Endothelial cell of umbilical vein (primary cell): Measurements from ENCODE around the gene POU2AF1. TPM values are rescaled to one million over a fixed set of nuclear protein-coding genes. Genes with fewer than 3 reads are reported as not detected.

Experiments
- BruUV-seq: library from RNA; stranded (reverse); fragments of 400-500 nt; replicated peaks from 2 replicates; lab custom pipeline; 2021; lab: Mats Ljungman, UMichigan
- CTCF ChIA-PET: fragments of 300-600, 350-600 bp; sonication (Branson Sonifier 250); formaldehyde crosslinking; loops from one replicate; lab custom pipeline; 2021; ENCODE audit warnings: antibody characterized with exemption, inconsistent platforms; lab: Charles Lee
- POLR2A ChIA-PET: fragments of 300-600, 350-600 bp; sonication (Branson Sonifier 250); formaldehyde crosslinking; loops from one replicate; lab custom pipeline; 2021; ENCODE audit warnings: antibody characterized with exemption, inconsistent platforms; lab: Charles Lee
- DNase-seq: peaks from one replicate; pipeline ENCODE4 v3.0.0-alpha.2; 2011; ENCODE audit warnings: low read depth, low spot score
- FAIRE-seq: peaks from 2 replicates; lab custom pipeline; 2011; peaks lifted over from hg19 to GRCh38; lab: Jason Lieb, UNC
- H2AFZ ChIP-seq: 2 replicates; pipeline ENCODE4 v1.6.0; 2012; ENCODE audit warnings: low read depth, low read length, control low read depth, inconsistent platforms
- H3K27ac ChIP-seq: 2 replicates; pipeline ENCODE4 v1.5.1; 2011; ENCODE audit warnings: low read depth, mild to moderate bottlenecking, control low read depth, low read length, moderate library complexity; ENCODE audit not compliant: insufficient read depth
- H3K27me3 ChIP-seq, 2 experiments: 2 replicates each; pipeline versions ENCODE4 v1.6.0 to v1.6.1; 2011; ENCODE audit warnings: low read length in 2 of 2, mixed read lengths in 1 of 2; ENCODE audit not compliant: control insufficient read depth in 2 of 2, insufficient read depth in 2 of 2
- H3K36me3 ChIP-seq, 2 experiments: 2 replicates in 1 of 2; 3 replicates in 1 of 2; pipeline ENCODE4 v1.5.1; 2011; ENCODE audit warnings: low read length in 2 of 2, mild to moderate bottlenecking in 1 of 2, moderate library complexity in 1 of 2; ENCODE audit not compliant: control insufficient read depth in 2 of 2, insufficient read depth in 2 of 2; ENCODE audit errors: extremely low read depth in 1 of 2
- H3K4me1 ChIP-seq: 3 replicates; pipeline ENCODE4 v1.5.1; 2011; ENCODE audit warnings: mild to moderate bottlenecking, low read length; ENCODE audit not compliant: control insufficient read depth, insufficient read depth; ENCODE audit errors: extremely low read depth
- H3K4me2 ChIP-seq: 2 replicates; pipeline ENCODE4 v1.6.1; 2011; ENCODE audit warnings: low read length, control low read depth, mixed read lengths; ENCODE audit not compliant: insufficient read depth
- H3K4me3 ChIP-seq, 3 experiments: fragments of 200-600 bp in 1 of 3; sonication (generic), shearing (Covaris generic) in 1 of 3; replicated peaks in 1 of 3; 2 replicates each; pipeline ENCODE4 v1.5.1; 2011 to 2016; ENCODE audit warnings: control low read depth in 3 of 3, low read length in 3 of 3, mild to moderate bottlenecking in 2 of 3, inconsistent platforms in 1 of 3, low read depth in 1 of 3, moderate library complexity in 1 of 3; ENCODE audit not compliant: insufficient read depth in 1 of 3
- H3K79me2 ChIP-seq: 2 replicates; pipeline ENCODE4 v1.6.0; 2012; ENCODE audit warnings: low read length, inconsistent platforms; ENCODE audit not compliant: control insufficient read depth, insufficient read depth
- H3K9ac ChIP-seq: replicated peaks from 2 replicates; pipeline ENCODE3; 2011; ENCODE audit warnings: low read length, control low read depth; ENCODE audit not compliant: insufficient read depth; ENCODE audit errors: extremely low read depth
- H3K9me1 ChIP-seq: replicated peaks from 3 replicates; pipeline ENCODE4 v1.6.0; 2011; ENCODE audit warnings: mild to moderate bottlenecking, low read length; ENCODE audit not compliant: control insufficient read depth, insufficient read depth; ENCODE audit errors: extremely low read depth
- H3K9me3 ChIP-seq: replicated peaks from 2 replicates; pipeline ENCODE4 v1.5.1; 2012; ENCODE audit warnings: low read length, inconsistent platforms; ENCODE audit not compliant: control insufficient read depth, insufficient read depth
- H4K20me1 ChIP-seq: replicated peaks from 2 replicates; pipeline ENCODE3; 2011; ENCODE audit warnings: mild to moderate bottlenecking, low read length; ENCODE audit not compliant: control insufficient read depth, insufficient read depth; ENCODE audit errors: extremely low read depth
- CTCF ChIP-seq, 2 donors: IDR thresholded peaks; 1 replicate in 1 of 2; 2 replicates in 1 of 2; pipeline ENCODE4 v1.5.1; 2011; ENCODE audit warnings: low read length in 2 of 2, mild to moderate bottlenecking in 2 of 2, moderate library complexity in 2 of 2, control low read depth in 1 of 2, inconsistent platforms in 1 of 2, low read depth in 1 of 2; ENCODE audit not compliant: insufficient read depth in 1 of 2; ENCODE audit errors: extremely low read depth in 1 of 2
- EZH2 ChIP-seq: IDR thresholded peaks from 2 replicates; pipeline ENCODE4 v1.6.1; 2012; ENCODE audit warnings: borderline replicate concordance, low read depth, mild to moderate bottlenecking, moderate library complexity, low read length, inconsistent platforms; ENCODE audit not compliant: severe bottlenecking
- FOS ChIP-seq: IDR thresholded peaks from 2 replicates; pipeline ENCODE4 v1.6.1; 2011; ENCODE audit warnings: mild to moderate bottlenecking, low read length, moderate library complexity, borderline replicate concordance; ENCODE audit not compliant: insufficient read depth
- GATA2 ChIP-seq: IDR thresholded peaks from 2 replicates; pipeline ENCODE4 v1.7.0; 2011; ENCODE audit warnings: low read depth, mild to moderate bottlenecking, moderate library complexity, mixed read lengths, low read length; ENCODE audit not compliant: insufficient read length, insufficient read depth
- JUN ChIP-seq: IDR thresholded peaks from 2 replicates; pipeline ENCODE4 v1.6.1; 2011; ENCODE audit warnings: borderline replicate concordance, low read depth; ENCODE audit not compliant: insufficient read length, insufficient read depth
- MAX ChIP-seq: IDR thresholded peaks from 2 replicates; pipeline ENCODE4 v1.6.1; 2011; ENCODE audit not compliant: insufficient read depth, insufficient read length
- MYC ChIP-seq: IDR thresholded peaks from one replicate; pipeline ENCODE4 v1.6.1; 2011; ENCODE audit warnings: mild to moderate bottlenecking, low read depth, low read length
- POLR2A ChIP-seq: IDR thresholded peaks from 2 replicates; pipeline ENCODE4 v1.6.1; 2012; ENCODE audit warnings: low read depth, mild to moderate bottlenecking, control low read depth, low read length
- POLR2AphosphoS5 ChIP-seq: IDR thresholded peaks from 2 replicates; pipeline ENCODE4 v1.6.1; 2012; ENCODE audit warnings: low read depth, mild to moderate bottlenecking, control low read depth, low read length, moderate library complexity; ENCODE audit not compliant: insufficient read depth
- dilution Hi-C: fragments of 300-500 bp; cut with MboI; formaldehyde crosslinking; loops from one replicate; pipeline ENCODE4 v1.15.0; 2019; ENCODE audit warnings: low sequenced_read_pairs; ENCODE audit not compliant: extremely low pct_ligation_motif_present
- intact Hi-C: fragments of 100-400 bp; cut with micrococcal nuclease; formaldehyde crosslinking; loops from one replicate; pipeline ENCODE4 v1.10.0; 2022
- polyA plus RNA-seq, 4 experiments: library from polyadenylated mRNA; depleted of rRNA in 3 of 4; stranded (reverse) in 3 of 4; unstranded in 1 of 4; fragments of >200 nt; gene quantifications; 2 replicates each; pipeline versions ENCODE4 v1.2.1 to v1.2.3, GENCODE V29; 2011 to 2012; ENCODE audit warnings: missing spikeins in 1 of 4
- total RNA-seq: library from RNA; stranded (reverse); gene quantifications from 2 replicates; pipeline ENCODE4 v1.2.3, GENCODE V29; 2021

Gene POU2AF1
- total and polyA plus RNA-seq, 2 donors (not counting 3 experiments of a cell fraction or from before 2014, with no cell fraction given), result not detected

- no peak for TF ChIP-seq FOS
- TF ChIP-seq MYC, result no peak
- TF ChIP-seq EZH2, result no peak
- TF ChIP-seq JUN, result no peak
- TF ChIP-seq GATA2, result no peak
- no peak for TF ChIP-seq POLR2AphosphoS5
- no peak for TF ChIP-seq POLR2A
- TF ChIP-seq MAX, result no peak
- no peak for TF ChIP-seq CTCF (IDR thresholded peaks at IDR 0.05; ENCODE audit: extremely low read depth in 1 of 2, insufficient read depth in 1 of 2, low read depth in 1 of 2, low read length in 2 of 2)
- Histone ChIP-seq H3K4me3 (no peak overlapping the region), H2AFZ (no peak overlapping the region), H3K4me1 (no peaks in the 10 kb centered on the region), H3K4me2 (no peak overlapping the region), H3K27ac (no peak overlapping the region), H4K20me1 (no peaks in the 10 kb centered on the region), H3K36me3 (no peaks in the 10 kb centered on the region), H3K9me1 (no peaks in the 10 kb centered on the region), H3K9ac (no peak overlapping the region), H3K27me3 (no peaks in the 10 kb centered on the region), H3K9me3 (no peaks in the 10 kb centered on the region), H3K79me2 (no peaks in the 10 kb centered on the region)
- no TSS peak for BruUV-seq
- DNase-seq (no peak), FAIRE-seq (no peak)
- ChIA-PET CTCF (interaction anchor here (1.3 kb wide), 1 partner anchor 14 kb away, joined by 3 read pairs; no protein-coding TSS in a partner anchor), POLR2A (no interaction called here)
- intact Hi-C loops (no loop called here), dilution Hi-C loops (no loop called here)
Observed at GRCh38 chr11:111370902-111371578, 8.0 kb downstream of the POU2AF1 start.
